ENCODE measurements around the gene KDM4B.
"Not testable (repeated sequence)": the region's sequence is repeated elsewhere in the genome, so short reads cannot be mapped to it uniquely, and the experiment has no call there.

The KDM4B gene

DNA sequence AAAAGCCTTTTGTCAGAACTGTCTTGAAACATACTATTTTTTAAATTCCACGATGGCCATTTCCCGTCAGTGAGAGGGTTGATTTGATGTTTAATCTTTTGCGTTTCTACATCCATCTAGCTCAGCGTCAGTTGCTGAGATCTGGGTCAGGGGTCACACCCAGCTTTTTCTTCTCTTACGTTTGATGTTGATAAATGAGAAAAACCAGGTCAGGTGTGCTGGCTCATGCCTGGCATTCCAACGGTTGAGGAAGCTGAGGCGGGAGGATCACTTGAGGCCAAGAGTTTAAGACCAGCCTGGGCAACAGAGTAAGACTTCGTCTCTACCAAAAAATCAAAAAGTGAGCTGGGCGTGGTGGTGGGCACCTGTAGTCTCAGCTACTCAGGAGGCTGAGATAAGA, 202.8 kb downstream of the KDM4B start:
- DNase-seq (ENCODE audit: low read depth in 2 of 2): no peak

DNA sequence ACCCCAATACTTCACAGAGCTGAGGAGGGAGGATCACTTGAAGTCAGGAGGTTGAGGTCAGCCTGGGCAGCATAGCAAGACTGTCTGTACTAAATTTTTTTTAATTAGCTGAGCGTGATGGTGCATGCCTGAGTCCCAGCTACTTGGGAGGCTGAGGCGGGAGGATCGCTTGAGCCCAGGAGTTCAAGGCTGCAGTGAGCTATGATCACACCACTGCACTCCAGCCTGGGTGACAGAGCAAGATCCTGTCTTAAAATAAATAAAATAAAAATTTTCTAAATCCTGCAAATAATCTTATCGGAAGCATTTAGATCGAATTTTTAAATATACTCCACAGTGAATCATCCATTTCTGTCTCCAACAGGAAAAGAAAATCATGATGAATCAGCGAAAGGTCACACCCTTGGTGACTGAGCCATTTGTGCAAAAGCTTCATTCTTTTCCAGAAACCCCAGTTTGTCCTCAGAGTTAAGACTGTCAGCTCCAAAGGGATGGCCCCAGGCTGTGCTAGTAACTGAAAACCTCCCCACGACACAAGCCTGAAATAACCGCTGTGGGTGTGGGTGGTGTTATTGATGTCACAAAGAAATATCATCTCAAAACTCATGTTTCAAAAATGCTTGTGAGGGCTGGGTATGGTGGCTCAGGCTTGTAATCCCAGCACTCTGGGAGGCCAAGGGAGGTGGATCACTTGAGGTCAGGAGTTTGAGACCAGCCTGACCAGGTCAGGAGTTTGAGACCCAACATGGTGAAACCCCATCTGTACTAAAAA, 204.1 kb downstream of the KDM4B start:
- no peak for DNase-seq (ENCODE audit: low read depth in 2 of 2)

DNA sequence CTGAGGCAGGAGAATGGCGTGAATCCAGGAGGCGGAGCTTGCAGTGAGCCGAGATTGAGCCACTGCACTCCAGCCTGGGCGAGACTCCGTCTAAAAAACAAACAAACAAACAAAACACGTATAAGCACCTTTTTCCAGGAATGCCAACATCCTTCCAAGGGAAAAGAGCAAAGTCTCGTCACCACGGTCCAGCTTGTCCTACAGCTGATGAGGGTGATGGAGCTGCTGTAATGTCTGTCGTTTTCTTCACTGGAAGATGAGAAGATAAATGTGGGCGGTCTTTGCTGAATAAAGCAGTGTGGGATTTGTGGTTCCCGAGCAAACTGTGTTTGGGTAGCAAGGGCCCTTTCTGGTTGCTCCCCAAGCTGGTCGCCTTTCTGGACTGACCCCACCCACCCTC, 205.1 kb downstream of the KDM4B start:
- no peak for DNase-seq (ENCODE audit: low read depth in 2 of 2)

DNA sequence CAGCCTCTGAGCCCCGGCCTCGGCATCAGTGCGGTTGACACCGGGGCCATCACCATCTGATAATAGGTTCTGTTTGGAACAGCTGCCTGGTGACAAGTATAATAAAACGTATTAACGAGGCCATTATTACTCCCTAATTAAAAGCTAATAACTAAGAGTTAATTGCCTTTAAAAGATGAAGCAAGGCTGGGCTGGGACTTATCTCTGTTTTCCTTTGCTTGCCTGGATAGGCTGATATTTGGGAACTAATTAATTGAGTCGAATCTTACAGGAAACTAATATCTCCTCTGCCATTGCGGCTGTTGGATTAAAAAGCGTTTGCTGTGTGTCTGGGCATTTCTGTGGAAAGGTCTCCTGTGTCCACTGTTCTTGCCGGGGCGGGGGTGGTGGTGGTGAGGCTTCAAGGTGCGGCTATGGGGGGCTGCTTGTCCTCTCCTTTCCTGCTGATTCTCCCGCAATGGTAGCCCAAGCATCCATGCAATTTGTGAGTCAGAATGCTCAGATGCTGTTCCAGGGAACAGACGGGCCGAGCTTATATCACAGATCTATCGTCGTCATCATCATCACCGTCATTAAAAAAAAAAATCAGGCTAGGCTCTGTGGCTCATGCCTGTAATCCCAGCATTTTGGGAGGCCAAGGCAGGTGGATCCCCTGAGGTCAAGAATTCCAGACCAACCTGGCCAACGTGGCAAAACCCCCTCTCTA, 209.0 kb downstream of the KDM4B start:
- DNase-seq (ENCODE audit: low read depth in 2 of 2): no peak

DNA sequence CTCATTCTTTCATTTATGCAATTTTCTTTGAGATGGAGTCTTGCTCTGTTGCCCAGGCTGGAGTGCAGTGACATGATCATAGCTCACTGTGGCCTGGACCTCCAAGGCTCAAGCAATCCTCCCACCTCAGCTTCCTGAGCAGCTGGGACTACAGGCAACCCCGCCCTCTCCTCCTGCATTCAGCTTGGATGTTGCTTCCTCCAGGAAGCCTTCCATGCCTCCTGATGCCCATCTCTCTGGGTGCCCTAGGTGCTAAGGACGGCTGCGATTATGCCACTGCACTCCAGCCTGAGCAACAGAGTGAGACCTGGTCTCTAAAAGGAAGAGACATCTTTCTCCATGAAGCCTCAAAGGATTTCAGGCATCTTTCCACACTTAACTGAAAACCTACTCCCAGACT, 209.9 kb downstream of the KDM4B start:
- DNase-seq (ENCODE audit: low read depth in 2 of 2): no peak

DNA sequence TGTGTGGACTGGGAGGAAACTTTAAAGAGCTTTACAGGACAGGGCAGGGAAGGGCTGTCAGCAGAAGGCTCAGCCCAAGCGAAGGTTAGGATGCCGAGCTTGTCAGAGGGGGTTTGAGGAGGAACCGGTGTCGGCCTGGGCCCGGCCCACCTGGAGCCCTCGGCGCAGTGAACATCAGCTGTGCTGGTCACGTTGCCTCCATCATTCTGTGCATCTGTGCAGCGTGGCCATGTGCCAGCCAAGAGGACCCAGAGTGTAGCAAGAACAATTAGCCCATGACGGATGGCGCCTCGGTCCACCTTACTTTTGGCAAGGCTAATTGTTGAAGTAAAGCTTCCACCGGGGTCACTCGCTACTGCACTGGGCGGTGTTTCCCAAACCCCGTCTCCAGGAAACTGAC, 210.3 kb downstream of the KDM4B start:
- no peak for DNase-seq (ENCODE audit: low read depth in 2 of 2)

DNA sequence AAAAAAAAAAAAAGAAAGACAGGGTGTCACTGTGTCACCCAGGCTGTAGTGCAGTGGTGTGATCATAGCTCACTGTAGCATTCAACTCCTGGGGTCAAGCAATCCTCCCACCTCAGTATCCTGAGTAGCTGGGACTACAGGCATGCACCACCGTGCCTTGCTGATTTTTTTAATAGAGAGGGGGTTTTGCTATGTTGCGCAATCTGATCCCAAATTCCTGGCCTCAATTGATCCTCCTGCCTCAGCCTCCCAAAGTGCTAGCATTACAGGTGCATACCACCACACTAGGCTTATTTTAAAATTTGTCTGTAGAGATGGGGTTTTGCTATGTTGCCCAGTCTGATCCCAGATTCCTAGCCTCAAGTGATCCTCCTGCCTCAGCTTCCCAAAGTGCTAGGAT, 212.4 kb downstream of the KDM4B start:
- no peak for DNase-seq (ENCODE audit: low read depth in 2 of 2)

DNA sequence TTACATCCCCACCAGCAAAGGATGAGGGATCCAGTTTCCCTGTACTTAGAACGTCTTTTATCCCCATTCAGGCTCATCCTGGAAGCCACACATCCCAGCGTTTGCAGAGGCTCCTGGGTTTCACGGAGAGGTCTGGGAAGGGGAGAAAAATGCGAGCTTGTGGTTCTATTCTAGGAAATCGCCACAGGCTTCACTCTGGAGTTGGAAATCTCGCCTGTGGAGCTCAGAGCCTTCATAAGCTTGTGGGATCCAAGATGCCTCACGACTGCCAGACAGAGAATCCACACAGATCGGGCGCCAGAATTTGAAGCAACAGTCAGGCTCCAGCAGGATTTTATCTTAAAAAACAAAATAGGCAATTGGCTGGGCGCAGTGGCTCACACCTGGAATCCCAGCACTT, 213.8 kb downstream of the KDM4B start:
- no peak for DNase-seq (ENCODE audit: low read depth in 2 of 2)

DNA sequence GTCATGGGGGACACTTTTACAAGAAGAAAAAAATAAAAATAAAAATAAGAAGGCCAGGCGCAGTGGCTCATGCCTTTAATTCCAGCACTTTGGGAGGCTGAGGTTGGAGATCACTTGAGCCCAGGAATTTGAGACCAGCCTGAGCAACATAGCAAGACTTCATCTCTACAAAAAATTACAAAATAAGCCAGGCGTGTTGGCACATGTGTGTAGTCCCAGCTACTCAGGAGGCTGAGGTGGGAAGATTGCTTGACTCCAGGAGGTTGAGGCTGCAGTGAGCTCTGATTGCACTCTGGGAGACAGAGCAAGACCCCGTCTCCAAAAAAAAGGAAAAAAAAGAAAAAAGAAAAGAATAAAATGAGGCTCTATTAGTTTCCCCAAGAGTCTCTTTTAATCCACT, 214.7 kb downstream of the KDM4B start:
- DNase-seq (ENCODE audit: low read depth in 2 of 2): no peak

DNA sequence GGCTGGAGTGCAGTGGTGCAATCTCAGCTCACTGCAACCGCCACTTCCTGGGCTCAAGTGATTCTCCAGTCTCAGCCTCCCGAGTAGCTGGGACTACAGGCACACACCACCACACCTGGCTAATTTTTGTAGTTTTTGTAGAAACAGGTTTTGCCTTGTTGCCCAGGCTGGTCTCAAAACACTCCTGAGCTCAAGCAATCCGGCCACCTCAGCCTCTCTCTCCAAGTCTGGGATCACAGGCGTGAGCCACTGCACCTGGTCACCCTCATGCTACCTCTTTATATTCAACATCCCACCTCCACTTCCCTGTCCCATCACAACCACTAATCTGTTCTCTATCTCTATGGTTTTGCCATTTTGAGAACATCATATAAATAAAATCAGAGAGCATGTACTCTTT, 216.0 kb downstream of the KDM4B start:
- no peak for DNase-seq (ENCODE audit: low read depth in 2 of 2)

DNA sequence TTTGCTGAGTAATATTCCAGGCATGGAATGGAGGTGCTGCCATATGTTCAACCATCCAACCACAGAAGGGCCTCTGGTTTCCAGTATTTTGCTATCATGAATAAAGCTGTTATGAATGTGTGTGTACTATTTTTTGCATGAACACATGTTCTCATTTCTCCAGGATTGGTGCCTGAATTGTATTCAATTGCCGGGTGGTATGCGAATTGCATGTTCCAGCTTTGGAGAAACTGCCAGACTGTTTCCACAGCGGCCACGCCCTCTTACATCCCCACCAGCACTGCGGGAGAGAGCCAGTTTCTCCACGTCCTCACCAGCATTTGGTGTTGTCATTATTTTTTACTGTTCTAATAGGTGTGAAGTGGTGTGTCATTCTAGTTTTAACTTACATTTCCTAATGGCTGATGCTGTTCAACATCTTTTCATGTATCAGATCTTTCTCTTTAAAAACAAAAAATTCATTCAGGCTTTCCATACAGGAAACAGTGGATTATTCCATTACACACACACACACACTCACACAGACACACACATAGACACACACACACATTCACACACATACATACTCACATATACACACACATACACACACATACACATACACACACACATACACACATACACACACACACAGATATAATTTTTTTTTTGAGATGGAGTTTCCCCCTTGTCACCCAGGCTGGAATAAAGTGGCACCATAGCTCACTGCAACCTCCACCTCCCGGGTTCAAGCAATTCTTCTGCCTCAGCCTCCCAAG, 217.6 kb downstream of the KDM4B start:
- DNase-seq (ENCODE audit: low read depth in 2 of 2): no peak

DNA sequence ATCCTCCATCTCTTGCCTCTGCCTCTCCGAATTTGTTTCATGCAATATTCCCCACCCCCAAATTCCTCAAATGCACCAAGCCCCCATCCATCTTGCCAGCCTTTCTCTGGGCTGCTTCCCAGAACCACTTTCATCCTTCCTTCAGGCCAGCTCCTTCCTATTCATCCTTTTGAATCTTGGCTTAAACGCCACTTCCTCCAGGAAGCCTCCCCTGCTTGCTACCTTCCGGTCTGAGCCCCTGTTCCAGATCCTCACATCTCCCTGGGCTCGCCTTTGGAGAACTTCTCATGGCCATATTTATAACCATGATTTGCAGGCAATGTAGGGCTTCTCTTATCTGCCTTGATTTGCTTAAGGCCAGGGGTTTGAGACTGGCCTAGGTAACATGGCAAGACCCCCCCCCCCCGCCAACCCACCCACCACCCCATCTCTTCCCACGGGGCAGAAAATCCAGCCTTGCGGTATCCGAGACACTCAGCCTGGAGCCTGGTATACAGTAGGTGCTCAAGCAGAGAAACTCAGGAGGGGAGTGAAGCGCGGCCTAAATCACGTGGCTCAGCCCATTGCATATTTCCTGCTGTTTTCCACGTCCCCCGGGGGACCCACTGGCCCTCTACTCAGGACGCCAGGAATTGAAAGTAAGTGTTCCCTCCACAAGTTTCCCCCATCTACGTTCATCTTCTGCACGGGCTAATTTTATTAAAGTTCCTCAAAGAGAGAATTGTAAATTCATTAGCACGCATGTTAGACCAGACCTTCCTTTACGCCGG, 219.8 kb downstream of the KDM4B start:
- DNase-seq (ENCODE audit: low read depth in 2 of 2): no peak

DNA sequence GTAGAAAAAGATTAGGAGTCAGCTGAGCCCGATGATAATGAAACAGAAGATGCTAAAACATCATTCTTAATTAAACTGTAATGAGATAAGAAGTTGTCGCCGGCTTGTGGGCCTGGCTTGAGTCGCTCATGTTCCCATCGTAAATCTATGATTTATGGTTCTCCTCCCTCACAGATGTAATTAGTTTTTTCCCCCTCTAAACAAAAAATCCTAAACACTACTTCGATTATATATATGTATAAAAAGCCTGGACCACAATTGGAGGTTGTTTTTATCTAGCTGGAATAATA, 220.3 kb downstream of the KDM4B start:
- no peak for DNase-seq (ENCODE audit: low read depth in 2 of 2)

DNA sequence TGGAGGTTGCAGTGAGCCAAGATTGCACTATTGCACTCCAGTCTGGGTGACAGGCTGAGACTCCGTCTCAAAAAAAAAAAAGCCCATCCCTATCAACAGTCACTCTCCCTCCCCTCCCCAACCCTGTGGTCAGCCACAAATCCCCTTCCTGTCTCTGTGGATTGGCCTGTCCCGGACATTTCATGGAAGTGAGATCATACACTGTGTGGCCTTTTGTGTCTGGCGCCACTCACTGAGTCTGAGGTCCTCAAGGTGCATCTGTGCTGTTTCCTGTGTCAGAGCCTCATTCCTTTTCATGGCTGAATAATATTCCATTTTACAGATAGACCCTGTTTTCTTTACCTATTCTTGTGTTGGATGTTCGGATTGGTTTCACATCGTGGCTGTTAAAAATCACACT, 222.2 kb downstream of the KDM4B start:
- DNase-seq (ENCODE audit: low read depth in 2 of 2): no peak

DNA sequence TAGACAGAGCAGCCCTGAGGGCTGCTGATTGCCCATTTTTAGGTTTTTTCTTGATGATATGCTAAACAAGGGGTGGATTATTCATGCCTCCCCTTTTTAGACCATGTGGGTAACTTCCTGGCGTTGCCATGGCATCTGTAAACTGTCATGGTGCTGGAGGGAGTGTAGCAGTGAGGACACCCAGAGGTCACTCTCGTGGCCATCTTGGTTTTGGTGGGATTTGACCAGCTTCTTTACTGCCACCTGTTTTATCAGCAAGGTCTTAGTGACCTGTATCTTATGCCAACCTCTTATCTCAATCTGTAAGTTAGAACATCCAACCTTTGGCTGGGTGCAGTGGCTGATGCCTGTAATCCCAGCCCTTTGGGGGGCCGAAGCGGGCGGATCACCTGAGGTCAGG, 223.7 kb downstream of the KDM4B start:
- DNase-seq (ENCODE audit: low read depth in 2 of 2): no peak

DNA sequence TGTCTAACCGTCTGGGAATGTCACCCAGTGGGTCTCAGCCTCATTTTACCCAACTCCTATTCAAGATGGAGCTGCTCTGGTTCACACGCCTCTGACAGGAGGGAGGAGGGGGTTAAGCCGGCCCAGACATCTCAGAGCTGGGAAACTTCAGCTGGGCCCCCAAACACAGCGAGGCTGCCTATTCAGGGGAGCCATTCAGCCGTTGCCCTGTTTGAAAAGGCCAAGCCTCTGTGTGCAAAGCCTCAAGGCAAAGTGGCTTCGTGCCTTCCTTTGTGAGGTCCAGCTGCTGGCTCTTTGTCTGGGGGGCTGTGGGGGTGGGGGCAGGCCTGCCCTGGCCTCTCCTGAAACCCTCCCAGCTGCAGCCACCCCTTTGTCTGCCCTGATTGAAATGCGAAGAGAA, 224.3 kb downstream of the KDM4B start:
- no peak for DNase-seq (ENCODE audit: low read depth in 2 of 2)

DNA sequence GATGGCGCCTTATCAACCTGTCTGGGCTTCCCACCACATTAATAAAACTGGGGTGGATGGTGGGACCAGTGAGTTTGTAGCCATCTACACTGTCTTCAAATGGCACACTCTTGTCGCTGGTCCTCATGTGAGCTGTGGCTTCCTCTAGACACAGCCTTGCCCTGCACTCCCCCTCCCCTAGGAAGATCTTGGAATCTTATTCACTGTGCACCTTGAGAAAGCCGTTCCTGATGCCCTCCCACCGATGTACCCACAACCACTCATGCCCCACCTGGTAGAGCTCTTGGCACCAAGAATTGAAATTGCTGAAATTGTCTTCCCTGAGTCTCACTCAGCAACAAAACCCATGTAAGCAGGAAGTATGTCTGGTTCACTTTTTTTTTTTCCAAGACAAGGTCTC, 225.7 kb downstream of the KDM4B start:
- no peak for DNase-seq (ENCODE audit: low read depth in 2 of 2)

DNA sequence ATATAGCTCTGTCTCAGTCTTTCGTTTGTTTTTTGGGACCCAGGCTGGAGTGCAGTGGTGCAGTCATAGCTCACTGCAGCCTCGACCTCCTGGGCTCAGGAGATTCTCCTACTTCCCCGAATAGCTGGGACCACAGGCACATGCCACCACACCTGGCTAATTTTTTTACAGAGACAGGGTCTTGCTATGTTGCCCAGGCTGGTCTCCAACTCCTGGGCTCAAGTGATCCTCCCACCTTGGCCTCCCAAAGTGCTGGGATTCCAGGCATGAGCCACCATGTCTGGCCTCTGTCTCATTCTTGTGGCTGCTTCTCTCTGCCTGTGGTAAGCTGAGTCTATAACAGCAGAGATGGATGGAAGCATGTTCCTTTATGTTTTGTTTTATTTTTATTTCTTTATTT, 226.7 kb downstream of the KDM4B start:
- DNase-seq (ENCODE audit: low read depth in 2 of 2): not testable (repeated sequence)

DNA sequence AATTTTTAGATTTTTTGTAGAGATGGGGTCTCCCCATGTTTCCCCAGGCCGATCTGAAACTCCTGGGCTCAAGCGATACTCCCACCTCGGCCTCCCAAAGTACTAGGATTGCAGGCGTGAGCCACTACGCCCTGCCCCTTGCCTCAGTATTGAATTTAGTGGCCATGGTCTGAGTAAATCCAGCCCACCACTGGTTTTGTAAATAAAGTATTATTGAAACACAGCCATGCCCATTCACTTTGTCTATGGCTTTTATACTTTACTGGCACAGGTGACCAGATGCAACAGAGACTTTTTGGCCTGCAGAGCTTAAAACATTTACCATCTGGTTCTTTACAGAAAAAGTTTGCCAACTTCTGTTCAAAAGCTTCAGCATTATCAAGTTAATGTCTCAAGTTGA, 227.9 kb downstream of the KDM4B start:
- DNase-seq (ENCODE audit: low read depth in 2 of 2): no peak

DNA sequence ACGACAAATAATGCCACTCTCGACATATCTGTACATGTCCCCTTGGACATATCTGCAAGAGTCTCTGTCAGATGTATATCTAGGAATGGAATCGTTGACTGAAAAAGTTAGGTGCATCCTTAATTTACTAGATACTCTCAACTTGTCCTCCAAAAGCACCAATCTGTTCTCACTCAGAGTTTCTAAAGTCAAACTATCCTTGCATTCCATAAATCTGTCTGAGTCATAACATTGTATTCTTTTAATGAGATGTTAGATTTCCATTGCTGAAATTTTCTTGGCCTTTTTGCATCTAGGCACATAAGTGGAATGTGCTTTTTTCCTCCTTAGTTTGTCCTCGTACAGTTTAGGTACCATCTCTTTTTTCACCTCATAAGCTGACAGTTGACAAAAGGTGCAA, 231.9 kb downstream of the KDM4B start:
- DNase-seq (ENCODE audit: low read depth in 2 of 2): no peak

DNA sequence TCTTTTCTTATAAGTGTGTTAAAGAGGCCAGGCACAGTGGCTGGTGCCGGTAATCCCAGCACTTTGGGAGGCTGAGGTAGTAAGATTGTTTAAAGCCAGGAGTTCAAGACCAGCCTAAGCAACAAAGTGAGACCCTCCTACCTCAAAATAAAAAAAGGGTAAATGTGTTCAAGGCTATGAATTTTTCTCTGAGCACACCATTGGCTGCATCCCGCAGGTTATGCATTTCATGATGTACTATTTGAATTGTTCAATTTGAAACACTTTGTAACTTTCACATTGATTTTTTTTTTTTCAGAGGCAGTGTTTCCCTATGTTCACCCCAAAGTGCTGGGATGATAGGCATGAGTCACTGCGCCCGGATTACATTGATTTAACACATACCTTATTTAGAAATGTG, 233.6 kb downstream of the KDM4B start:
- DNase-seq (ENCODE audit: low read depth in 2 of 2): no peak
